ENCODE data around the gene SLC2A13.

SLC2A13 gene

DNA sequence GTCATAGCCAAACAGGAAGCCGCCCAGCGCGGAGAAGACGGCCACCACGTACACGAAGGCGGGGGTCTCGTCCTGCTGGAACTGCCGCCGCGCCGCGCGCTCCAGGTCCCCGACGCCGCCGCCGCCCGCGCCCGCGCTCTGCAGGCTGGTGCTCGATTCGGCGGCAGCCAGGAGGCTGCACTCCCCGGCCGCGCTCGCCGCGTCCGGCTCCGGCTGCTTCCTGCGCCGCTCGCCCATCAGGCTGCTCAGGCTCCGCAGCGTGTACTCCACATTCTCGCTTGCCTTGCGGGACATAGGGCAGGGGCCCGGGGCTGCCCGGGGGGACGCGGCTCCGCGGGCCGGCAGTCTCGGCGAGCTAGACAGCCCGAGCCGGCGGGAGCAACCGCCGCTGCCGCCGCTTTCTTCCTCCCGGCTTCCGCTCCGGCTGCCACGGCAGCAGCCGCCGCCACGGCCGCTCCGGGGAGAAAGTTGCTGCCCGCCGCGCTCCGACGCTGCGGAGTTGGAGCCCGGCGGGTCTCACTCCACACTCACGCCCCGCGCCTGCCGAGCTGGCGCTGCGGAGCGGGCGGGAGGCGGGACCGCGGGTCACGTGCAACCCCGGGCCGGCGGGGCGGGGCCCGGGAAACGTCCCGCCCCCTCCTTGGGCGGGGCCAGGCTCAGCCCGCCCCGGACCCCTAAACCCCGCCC is at the start of gene SLC2A13:
SLC2A13 (minus strand) TSS at position 567 of the 687 bp plus-strand sequence; CDS start at position 294, 273 bp downstream.
- in situ Hi-C loops (cut with MboI; ENCODE audit: low sequenced_read_pairs), result no loop called here

DNA sequence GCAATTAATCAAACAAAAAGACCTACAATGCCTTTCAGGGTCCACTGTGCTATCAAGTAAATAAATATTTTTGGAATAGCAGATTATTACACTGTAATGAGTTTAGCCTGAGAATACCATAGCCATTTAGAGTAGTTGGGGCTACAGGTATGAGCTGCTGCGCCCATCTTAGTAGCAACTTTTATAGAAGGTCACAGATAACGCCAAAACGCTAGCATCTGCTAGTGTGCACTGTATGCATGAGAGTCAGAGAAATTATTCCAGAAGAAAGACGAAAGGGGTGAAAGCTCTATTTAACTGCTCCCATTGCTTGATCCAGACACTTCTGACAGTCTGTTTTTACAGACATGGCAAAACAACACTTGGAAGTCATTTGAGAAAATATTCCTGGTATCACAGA is 48.5 kb upstream of the SLC2A13 start:
- in situ Hi-C loops (cut with MboI; ENCODE audit: low sequenced_read_pairs), result no loop called here

DNA sequence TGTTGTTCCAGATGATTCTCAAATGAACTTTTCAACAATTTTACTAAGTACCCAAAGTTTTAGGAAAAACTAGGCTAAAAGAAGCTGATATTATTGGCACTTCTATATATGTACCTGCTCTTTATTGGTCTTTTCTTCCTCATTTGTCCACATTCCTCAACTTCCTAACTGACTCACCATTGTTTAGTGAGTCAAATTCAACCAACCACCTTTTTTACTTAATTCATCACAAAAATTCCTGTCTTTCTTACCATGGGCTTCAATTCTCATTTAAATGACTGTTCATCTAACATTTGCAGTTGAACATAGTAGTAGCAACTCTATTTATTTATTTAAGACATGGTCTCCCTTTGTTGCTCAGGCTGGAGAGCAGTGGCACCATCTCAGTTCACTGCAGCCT is 47.6 kb upstream of the SLC2A13 start:
- in situ Hi-C loops (cut with MboI; ENCODE audit: low sequenced_read_pairs), result no loop called here

DNA sequence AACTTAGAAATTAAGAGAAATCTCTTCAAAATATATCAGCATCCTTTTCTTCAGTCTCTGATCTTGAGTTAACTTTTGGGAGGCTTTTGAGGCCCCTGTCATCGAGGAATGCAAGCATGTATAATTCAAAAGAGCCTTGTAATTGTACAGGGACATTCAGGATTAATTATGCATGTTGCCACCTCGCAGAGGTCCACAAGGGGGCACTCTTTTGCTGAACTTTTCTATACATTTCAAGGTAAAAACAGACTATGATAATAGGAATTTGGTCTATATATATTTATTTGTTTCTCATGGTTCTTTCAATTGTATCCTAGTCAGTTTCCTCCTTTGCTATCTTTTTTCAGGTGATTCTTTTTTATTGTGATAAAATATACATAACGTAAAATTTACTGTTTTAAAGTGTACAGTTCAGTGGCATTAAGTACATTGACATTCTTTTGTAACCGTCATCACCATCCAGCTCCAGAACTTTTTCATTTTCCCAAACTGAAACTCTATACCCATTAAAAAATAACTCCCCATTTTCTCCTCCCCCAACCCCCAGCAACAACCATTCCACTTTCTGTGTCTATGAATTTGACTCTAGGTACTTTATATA is 47.0 kb upstream of the SLC2A13 start:
- in situ Hi-C loops (cut with MboI; ENCODE audit: low sequenced_read_pairs), result no loop called here

DNA sequence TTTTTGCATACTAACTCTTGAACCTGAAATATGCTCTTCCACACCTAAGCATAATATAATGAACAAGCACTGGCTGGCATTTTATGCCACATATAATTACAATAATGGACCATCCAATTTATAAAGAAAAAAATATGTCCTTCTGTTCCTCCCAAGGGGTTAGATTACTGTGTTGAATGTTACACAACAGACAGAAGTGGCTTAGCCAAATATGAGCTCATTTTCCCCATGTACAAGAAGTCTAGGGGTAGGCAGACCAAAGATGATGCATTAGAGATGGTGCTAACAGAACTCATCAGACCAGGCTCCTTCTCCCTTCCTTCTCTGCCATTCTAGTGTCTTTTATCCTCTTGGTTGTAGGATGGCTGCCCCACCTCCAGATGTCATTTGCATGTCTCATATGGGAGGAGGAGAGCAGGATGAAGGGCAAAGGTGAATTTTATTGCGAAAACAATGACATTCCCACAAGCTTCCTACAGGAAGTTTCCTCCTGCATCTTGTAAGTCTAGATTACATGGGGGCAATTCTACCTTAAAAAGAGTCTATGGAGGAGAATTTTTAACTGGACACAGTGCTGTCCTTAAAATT is 43.9 kb upstream of the SLC2A13 start:
- in situ Hi-C loops (cut with MboI; ENCODE audit: low sequenced_read_pairs), result no loop called here

DNA sequence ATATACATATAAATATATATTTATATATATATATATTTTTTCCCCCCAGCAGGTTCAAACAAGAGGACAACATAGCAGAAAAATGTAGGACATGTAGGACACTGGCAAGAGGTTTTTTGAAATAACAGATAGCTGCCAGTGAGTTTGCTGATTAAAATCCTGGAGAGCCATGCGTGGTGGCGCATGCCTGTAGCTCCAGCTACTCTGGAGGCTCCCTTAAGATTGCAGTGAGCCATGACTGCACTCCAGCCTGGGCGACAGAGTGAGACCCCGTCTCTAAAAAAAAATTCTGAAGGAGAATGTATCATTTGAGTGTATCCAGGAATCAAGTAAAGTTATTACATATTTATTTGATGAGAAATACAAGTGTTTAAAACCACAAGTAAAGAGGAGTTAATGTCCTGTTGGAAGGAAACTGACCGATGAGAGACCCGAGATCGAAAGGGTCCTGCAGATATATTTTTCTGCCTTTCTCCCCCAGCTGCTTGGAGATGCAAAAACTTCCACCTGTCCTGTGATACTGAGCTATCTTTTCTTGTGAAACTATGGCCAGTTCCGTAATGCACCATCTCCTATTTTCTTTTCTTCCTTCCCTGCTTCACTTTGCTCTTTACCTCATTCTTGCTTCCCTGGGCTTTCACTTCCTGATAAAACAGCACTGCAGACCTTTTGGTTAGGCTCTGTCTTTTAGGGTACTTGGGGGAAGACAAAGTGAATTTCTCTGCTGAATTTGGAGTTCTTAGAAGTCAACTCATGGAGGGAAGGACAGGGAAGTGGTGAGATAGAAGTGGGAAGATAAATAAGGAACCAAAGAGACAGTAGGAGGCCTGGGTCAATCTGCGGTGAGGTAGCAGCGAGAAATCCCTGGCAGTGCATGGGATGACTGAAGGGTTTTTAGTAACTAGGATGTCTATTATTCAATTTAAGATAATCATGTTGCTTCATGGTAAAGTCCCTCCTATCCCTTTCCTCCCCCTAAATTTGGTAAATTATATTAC is 41.2 kb upstream of the SLC2A13 start:
- in situ Hi-C loops (cut with MboI; ENCODE audit: low sequenced_read_pairs), result no loop called here

DNA sequence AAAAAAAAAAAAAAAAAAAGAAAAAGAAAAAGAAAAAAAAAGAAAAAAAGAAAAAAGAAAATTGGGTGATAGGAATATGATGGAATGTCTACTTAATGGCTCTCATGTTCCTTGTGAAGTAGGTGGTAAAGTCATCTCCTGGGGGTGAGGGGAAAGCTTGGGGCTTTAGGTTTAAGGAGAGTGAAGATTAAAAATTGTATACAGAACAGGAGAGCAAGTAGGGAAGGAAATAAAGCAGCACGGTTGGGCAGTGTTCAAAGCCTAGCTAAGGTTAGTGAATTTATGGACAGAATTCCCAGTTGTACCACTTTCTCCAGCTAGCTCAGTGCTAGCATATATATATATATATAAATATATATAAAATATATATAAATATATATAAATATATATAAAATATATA is 40.0 kb upstream of the SLC2A13 start:
- in situ Hi-C loops (cut with MboI; ENCODE audit: low sequenced_read_pairs), result no loop called here

DNA sequence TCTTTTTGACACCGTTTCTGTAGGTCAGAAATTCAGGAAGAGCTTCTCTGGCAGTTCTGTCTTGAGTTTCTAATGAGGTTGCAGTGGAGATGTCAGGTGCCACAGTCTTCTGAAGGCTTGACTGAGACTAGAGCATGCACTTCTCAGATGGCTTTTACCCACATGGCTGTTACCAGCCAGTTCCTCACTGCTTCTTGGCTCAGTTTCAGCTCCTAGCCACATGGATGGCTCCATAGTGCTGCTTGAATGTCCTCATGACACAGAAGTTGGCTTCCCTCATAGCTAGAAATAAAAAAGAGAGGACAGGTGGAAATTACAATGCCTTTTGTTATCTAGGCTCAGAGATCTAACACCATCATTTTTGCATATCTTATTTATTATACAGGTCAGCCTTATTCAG is 38.1 kb upstream of the SLC2A13 start:
- in situ Hi-C loops (cut with MboI; ENCODE audit: low sequenced_read_pairs), result no loop called here

DNA sequence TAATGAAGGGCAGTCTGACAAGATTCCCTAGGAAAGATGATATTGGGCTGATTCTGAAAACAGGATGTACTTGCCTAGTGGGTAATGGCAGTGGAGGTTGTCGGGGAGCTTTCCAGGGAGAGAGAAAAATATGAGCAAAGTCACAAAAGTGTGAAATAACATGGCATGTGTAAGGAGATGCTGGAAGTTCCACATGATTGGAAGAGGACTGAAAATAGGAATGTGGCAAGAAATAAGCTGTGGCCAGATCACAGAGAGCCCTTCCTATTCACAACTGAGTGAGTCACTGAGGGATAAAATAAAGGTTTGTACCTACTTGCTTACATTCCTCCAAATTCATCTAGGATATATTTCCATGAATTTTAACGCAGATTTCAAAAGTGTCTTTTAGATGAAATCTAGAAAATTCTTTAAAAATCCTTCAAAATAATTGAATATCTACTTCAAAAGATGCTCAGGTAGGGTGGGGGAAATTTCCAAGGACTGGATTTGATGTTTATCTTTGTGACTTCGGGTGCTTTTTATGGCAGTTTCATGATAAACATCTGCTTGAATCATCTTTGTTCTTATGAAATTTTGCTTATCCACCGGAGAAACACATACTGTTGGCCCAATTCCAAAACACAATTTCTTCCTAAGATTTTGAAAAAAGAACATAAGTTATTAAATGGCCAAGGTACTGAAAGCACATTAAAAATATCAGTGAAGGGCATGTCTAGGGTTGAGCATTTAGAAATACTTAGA is 36.3 kb upstream of the SLC2A13 start:
- in situ Hi-C loops (cut with MboI; ENCODE audit: low sequenced_read_pairs), result no loop called here

DNA sequence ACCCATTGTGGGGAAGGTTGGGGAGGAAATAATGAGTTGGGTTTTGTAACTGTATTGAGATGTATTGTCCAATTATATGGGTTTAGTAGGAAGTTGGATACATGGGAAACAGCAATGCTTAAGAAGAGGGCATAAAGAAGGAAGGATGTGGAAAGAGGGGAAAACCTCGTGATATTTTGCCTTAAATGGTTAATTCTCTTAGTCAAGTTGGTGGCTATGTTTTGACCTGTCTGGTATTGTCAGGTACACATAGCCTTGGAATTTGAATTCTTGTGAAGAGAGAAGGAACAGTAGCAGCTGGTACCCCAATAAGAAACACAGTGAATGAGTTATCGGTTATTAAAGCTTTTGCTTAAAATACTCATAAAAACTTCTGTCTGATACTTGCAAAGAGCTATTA is 32.6 kb upstream of the SLC2A13 start:
- in situ Hi-C loops (cut with MboI; ENCODE audit: low sequenced_read_pairs), result no loop called here

DNA sequence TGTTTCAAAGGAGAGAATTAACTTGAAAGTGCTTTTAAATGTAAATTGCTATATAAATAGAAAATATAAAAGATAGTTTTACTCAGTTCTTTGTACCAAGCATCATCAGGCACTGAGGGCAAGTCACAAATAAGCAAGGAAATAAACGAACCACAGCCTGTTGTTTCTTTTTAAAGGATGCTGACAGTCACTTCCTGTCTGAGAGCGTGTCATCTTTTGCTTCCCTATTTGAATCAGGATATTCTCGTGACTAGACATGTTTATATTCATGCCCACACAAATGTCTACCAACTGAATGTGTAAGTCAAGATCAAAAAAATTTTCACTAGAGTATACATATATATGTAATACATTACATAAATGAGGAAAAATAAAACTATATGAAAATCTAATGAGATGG is 31.4 kb upstream of the SLC2A13 start:
- in situ Hi-C loops (cut with MboI; ENCODE audit: low sequenced_read_pairs), result no loop called here

DNA sequence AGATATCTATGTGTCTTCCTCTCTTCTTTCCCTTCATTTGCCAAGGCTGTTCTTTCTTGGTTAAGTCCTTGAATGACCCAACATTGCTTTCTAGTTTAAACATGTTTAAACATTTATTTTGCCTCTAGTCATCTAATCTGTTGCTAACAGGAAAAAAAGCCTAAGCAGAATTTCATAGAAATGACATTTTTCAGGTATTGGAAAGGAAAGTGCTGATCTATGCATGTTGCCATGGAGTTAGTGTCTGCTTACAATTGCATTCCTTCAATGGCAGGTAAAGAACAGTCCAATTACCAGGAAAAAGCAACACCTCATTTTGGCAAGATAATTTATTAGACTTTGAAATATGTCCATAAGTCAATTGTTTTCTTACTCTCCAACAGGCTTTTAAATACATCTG is 21.5 kb upstream of the SLC2A13 start:
- in situ Hi-C loops (cut with MboI; ENCODE audit: low sequenced_read_pairs), result no loop called here

DNA sequence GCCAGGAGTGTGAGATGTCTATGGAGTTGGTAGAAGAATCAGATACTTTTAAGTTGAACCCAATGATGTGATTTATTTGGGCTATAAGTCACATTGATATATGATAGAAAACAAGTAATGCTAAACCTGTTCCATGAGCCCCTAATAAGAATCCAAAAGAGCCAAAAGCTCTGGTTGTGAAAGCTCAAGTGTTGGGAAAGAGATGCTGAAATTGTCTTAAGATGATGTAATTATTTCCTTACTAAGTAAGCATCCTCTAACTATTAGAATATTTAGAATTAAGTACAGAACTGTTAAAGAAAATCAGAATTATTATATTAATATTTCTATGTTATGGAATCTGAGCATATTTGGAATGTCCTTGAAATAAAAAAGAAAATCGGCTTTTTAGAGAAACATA is 17.6 kb upstream of the SLC2A13 start:
- in situ Hi-C loops (cut with MboI; ENCODE audit: low sequenced_read_pairs), result no loop called here

DNA sequence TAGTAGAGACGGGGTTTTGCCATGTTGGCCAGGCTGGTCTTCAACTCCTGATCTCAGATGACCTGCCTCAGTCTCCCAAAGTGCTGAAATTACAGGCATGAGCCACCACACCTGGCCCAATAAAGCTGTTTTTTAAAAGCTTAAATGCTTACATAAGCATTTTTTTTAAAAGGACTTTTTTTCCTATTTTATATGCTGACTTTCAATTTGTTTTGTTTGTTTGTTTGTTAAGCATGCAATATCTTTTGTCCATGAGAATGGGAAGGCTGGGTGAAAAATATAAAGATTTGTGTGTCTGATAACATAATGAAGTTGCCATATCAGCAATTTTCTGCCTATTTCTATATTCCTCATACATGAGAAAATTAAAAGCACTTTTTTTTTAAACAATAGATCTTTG is 17.0 kb upstream of the SLC2A13 start:
- in situ Hi-C loops (cut with MboI; ENCODE audit: low sequenced_read_pairs), result no loop called here

DNA sequence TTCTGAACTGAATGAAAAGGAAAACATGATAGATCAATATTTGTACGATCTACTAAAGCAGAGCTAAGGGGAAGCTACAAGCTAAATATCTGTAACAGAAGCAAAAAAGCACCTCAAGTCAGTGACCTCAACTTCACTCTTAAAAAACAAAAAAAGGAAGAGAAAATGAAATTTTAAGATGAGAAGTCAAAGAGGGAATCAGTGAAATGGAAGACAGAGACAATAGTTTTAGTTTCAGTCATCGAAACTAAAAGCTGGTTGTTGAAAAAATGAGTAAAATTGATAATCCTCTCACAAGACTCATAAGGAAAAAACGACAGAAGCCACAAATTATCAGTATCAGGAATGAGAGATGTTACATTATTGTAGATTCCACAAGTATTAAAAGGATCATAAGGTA is 11.9 kb upstream of the SLC2A13 start:
- in situ Hi-C loops (cut with MboI; ENCODE audit: low sequenced_read_pairs), result no loop called here

DNA sequence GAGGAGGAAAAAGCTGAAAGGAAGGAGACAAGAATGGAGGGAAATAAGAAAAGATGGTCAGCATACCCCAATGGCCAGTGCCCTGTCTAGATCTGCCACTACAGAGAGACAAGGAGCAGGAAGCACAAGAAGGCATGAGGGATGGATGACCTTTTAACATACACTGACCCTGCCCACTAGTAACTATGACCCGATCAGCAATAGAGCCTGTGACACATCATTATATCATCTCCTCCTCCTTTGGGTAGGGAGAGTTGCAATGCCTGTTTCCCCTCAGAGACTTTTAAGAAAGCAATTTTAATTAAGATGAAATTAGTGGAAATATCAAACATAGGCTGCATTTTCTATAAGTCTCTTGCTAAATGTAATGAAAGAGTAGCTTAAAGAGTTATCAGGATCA is 4.7 kb upstream of the SLC2A13 start:
- in situ Hi-C loops (cut with MboI; ENCODE audit: low sequenced_read_pairs), result no loop called here

DNA sequence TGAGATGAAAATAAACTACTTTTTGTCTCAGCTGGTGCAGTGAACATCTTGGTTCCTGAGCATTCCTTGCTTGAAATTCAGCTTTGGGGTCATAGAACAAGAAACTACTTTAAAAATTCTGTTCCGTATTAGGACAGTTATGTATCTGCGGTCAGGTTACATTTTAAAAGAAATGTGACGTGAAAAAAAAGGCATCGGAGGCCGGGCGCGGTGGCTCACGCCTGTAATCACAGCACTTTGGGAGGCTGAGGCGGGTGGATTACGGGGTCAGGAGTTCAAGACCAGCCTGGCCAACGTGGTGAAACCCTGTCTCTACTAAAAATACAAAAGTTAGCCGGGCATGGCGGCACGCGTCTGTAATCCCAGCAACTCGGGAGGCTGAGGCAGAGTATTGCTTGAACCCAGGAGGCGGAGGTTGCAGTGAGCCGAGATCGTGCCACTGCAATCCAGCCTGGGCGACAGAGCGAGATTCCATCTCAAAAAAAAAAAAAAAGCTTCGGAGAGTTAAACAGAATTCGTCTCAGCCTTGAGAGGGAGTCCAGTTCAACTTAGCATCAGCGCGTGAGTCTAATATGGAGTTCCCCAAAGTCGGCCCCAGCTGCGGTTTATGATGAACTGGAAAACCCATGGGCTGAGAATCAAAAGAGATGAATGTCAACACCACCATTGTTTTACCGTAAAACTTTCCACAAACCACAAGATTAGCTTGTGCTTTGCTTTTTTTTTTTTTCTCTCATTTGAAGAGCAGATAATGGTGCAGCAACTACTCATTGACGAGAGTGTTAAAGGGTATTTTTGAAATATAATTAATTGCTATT is 2.1 kb upstream of the SLC2A13 start:
- in situ Hi-C loops (cut with MboI; ENCODE audit: low sequenced_read_pairs), result no loop called here

DNA sequence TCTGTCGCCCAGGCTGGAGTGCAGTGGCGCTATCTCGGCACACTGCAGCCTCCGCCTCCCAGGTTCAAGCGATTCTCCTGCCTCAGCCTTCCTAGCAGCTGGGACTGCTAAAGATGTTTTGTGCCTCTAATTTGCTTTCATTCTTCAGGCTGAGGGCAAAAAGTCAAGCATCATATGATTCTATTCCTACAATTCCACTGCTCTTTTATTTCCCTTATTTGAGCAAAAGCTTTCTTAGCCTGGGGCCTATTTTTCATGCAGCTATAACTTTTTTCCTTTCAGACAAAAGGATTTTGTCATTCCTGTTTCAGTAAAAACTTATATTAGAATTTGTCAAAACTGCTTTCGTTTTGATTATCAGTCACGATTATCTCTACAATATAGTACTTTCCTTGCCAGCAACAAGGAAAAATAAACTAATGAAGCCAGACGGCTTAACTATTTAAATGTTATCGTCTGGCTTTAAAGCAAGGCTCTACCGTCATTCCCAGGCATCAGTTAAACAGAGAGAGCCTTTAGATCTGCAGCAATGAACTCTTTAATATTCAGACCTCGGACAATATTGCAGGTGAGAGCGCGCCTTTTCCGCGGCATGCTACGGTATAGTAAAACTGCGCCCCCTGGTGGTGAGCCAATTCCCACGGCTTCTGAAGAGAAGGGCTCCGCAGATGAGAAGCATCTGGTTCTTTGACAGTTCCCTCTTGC is 1.4 kb upstream of the SLC2A13 start:
- in situ Hi-C loops (cut with MboI; ENCODE audit: low sequenced_read_pairs), result no loop called here

DNA sequence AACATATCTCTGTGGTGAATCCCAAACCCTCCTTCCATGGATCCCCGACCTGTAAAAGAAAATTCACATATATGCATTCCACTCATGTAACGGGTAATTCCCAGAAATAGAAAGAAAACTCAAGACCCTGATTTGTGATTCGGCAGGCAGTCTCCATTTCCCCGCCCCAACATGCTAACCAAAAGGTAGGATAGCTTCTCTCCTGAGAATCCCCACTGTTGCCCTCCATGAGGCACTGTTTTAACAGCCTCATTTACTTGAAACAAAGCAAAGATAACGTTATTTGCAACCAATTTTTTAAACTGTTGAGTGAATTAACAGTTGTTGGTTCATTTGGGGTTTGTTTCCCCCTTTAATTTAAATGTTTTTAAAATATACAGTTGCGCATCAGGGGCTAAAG is 774 bp upstream of the SLC2A13 start:
- in situ Hi-C loops (cut with MboI; ENCODE audit: low sequenced_read_pairs), result no loop called here
